ENCODE results near the gene EPB41L4B.
"Not testable (repeated sequence)": the region's sequence is repeated elsewhere in the genome, so short reads cannot be mapped to it uniquely, and the experiment has no call there.

Gene EPB41L4B

GRCh38 chr9:109320742-109321448, at the start of gene EPB41L4B:
Gene EPB41L4B, minus strand, starts transcription at chr9:109321059. Its CDS starts 613 bp downstream, at chr9:109320446.
- peak; percentile 93 for DNase-seq

- no peak for DNase-seq
These were observed 48.4 kb upstream of the EPB41L4B start for GRCh38 chr9:109369285-109369684.

- DNase-seq, result no peak
These were observed 39.9 kb upstream of the EPB41L4B start for GRCh38 chr9:109360771-109361170.

GRCh38 chr9:109358968-109359603, 38.2 kb upstream of the EPB41L4B start:
- DNase-seq, result not testable (repeated sequence)

- no peak for DNase-seq
These were observed 34.9 kb upstream of the EPB41L4B start for GRCh38 chr9:109355564-109356297.

GRCh38 chr9:109354190-109354589, 33.3 kb upstream of the EPB41L4B start:
- DNase-seq, result no peak

GRCh38 chr9:109351032-109351431, 30.2 kb upstream of the EPB41L4B start:
- no peak for DNase-seq

GRCh38 chr9:109349421-109349846, 28.6 kb upstream of the EPB41L4B start:
- DNase-seq, result no peak

GRCh38 chr9:109346904-109347303, 26.0 kb upstream of the EPB41L4B start:
- no peak for DNase-seq

GRCh38 chr9:109344866-109345265, 24.0 kb upstream of the EPB41L4B start:
- no peak for DNase-seq

- DNase-seq, result no peak
These were observed 22.0 kb upstream of the EPB41L4B start for GRCh38 chr9:109342878-109343277.

GRCh38 chr9:109341561-109341960, 20.7 kb upstream of the EPB41L4B start:
- no peak for DNase-seq

- not testable (repeated sequence) for DNase-seq
These were observed 20.1 kb upstream of the EPB41L4B start for GRCh38 chr9:109340979-109341378.

- DNase-seq, result no peak
These were observed 15.6 kb upstream of the EPB41L4B start for GRCh38 chr9:109336409-109336808.

GRCh38 chr9:109335929-109336328, 15.1 kb upstream of the EPB41L4B start:
- no peak for DNase-seq

- DNase-seq, result no peak
These were observed 14.3 kb upstream of the EPB41L4B start for GRCh38 chr9:109335121-109335520.

GRCh38 chr9:109331353-109331752, 10.5 kb upstream of the EPB41L4B start:
- no peak for DNase-seq

- no peak for DNase-seq
These were observed 8.9 kb upstream of the EPB41L4B start for GRCh38 chr9:109329638-109330258.

- DNase-seq, result no peak
These were observed 8.2 kb upstream of the EPB41L4B start for GRCh38 chr9:109328978-109329637.

- DNase-seq, result peak; percentile 7
These were observed 4.2 kb upstream of the EPB41L4B start for GRCh38 chr9:109325089-109325488.

GRCh38 chr9:109323771-109324170, 2.9 kb upstream of the EPB41L4B start:
- no peak for DNase-seq

- DNase-seq, result no peak
These were observed 868 bp upstream of the EPB41L4B start for GRCh38 chr9:109321727-109322126.

GRCh38 chr9:109320331-109320741, 523 bp downstream of the EPB41L4B start:
- DNase-seq, result peak; percentile 4
